GM18870 (cell line): ENCODE data around the gene MGAT4B.

Source experiments
- ATAC-seq: cut with Tn5 transposase; IDR thresholded peaks from one replicate; pipeline ENCODE4 v1.9.1; 2021; ENCODE audit warnings: moderate library complexity; ENCODE audit not compliant: unreplicated experiment

The MGAT4B gene

GRCh38 chr5:179827680-179828079 lies 21.0 kb upstream of the MGAT4B start:
- no peak for ATAC-seq

GRCh38 chr5:179825655-179826182 lies 19.1 kb upstream of the MGAT4B start:
- ATAC-seq = no peak

- ATAC-seq = no peak
Observed at GRCh38 chr5:179824745-179825112, 18.1 kb upstream of the MGAT4B start.

GRCh38 chr5:179823937-179824744 lies 17.5 kb upstream of the MGAT4B start:
- ATAC-seq = no peak

GRCh38 chr5:179822444-179822990 lies 15.9 kb upstream of the MGAT4B start:
- ATAC-seq = no peak

GRCh38 chr5:179822059-179822432 lies 15.4 kb upstream of the MGAT4B start:
- ATAC-seq = no peak

GRCh38 chr5:179821298-179822058 lies 14.8 kb upstream of the MGAT4B start:
- peak; percentile 36 for ATAC-seq

GRCh38 chr5:179820483-179821297 lies 14.0 kb upstream of the MGAT4B start, which contains the start of gene SQSTM1:
SQSTM1 (plus strand) TSS chr5:179820905; CDS start chr5:179820937, 32 bp downstream.
- ATAC-seq = peak; percentile 26

- ATAC-seq = no peak
Observed at GRCh38 chr5:179820127-179820482, 13.4 kb upstream of the MGAT4B start.

GRCh38 chr5:179819296-179820126 lies 12.8 kb upstream of the MGAT4B start:
- no peak for ATAC-seq

- peak; percentile 53 for ATAC-seq
Observed at GRCh38 chr5:179818746-179819295, 12.2 kb upstream of the MGAT4B start.

GRCh38 chr5:179817890-179818745 lies 11.5 kb upstream of the MGAT4B start:
- ATAC-seq = no peak

GRCh38 chr5:179817470-179817840 lies 10.8 kb upstream of the MGAT4B start:
- ATAC-seq = no peak

- no peak for ATAC-seq
Observed at GRCh38 chr5:179816796-179817469, 10.3 kb upstream of the MGAT4B start.

- ATAC-seq = no peak
Observed at GRCh38 chr5:179816401-179816795, 9.7 kb upstream of the MGAT4B start.

- no peak for ATAC-seq
Observed at GRCh38 chr5:179815491-179816249, 9.0 kb upstream of the MGAT4B start.

- ATAC-seq = no peak
Observed at GRCh38 chr5:179814090-179814489, 7.4 kb upstream of the MGAT4B start.
